Brain pericyte (primary cell): ENCODE results near the gene PTPRE.

Experiments used
- DNase-seq: peaks from one replicate; pipeline ENCODE4 v3.0.0-alpha.2; 2012; ENCODE audit warnings: low read depth, low spot score

PTPRE gene

DNA sequence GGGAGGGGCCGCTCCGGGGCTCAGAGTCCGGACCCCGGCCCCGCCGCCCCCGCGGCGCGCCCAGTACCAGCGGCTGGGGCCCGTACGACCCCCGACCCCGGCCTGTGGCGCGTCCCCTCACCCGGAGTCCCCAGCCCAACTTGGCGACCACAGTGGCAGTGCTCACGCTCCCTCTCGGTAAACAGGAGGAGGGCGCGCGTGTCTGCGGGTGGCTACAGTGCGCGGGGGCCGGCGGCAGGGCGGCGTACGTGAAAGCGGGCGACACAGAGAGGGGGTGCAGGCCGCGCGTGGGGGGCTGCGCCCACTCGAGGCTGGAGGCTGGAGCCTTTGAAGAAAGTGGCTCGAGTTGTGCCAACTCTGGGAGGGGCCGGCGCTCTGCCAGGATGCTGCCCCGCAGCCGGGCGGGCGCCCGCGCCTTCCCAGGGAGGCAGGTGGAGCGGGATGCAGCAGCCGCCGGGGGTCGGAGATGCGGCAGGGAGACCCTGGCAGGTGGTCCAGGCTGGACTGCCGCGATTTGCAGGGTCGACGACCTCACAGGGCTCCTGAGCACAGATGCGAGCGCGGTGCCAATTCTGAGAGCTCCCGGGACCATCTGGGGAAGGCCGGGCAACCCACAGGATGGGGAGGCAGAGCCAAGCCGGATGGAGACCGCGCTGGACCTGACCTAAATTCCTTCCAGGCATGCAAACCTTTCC is 655 bp downstream of the PTPRE start:
- no peak for DNase-seq

DNA sequence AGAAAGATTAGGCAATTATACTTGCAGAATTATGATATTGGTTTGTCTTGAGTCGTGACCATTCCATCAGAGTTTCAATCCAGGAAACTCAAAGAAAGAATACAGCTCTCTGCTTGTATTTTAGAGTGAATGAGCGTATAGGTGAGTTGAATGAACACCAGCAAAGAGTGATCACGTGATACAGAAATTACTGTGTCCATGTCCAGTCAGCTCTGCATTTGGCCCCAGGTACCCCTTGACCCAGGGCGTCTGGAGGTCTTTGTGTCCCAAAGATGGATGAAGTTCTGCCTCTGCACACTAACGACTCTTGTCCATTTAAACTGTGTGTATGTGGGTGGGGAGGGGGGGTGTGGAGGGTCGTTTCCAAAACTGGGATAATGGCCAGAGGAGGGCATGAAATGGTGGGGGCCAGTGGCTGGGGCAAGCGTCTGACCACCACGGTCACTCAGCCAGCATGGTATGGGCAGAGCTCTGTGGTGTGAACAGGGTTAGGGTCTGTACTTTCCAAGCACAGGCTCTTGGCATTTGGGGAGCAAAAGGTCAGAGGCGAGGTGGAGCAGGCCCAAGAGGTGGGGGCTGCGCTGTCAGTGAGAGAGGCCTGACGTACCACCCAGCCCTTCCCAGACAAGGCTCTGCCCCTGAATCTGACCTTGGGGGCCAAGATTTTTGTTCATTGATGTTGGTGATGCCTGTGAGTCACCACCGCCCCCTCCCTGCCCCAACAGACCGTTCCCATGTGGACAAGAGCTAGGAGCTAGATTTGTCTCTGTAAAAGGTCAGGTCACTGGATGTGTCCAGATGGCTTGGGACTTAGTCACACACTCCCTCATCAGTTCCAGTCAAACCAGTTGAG is 1.4 kb downstream of the PTPRE start:
- DNase-seq = no peak

DNA sequence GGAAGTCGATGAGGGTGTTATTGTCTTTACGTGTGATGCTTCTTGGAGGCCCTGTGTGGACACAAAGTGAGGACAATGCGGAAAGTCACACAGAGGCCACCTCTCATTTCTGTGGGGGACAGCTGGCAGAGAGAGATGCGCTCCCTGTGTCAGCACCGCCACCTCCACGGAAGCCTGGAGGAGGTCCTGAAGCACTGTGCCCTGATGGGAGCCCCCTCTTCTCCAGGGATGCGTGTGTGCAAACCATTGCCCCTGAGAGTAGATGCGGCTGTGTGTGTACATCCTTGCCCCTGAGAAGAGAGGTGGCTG is 2.0 kb downstream of the PTPRE start:
- DNase-seq = no peak

DNA sequence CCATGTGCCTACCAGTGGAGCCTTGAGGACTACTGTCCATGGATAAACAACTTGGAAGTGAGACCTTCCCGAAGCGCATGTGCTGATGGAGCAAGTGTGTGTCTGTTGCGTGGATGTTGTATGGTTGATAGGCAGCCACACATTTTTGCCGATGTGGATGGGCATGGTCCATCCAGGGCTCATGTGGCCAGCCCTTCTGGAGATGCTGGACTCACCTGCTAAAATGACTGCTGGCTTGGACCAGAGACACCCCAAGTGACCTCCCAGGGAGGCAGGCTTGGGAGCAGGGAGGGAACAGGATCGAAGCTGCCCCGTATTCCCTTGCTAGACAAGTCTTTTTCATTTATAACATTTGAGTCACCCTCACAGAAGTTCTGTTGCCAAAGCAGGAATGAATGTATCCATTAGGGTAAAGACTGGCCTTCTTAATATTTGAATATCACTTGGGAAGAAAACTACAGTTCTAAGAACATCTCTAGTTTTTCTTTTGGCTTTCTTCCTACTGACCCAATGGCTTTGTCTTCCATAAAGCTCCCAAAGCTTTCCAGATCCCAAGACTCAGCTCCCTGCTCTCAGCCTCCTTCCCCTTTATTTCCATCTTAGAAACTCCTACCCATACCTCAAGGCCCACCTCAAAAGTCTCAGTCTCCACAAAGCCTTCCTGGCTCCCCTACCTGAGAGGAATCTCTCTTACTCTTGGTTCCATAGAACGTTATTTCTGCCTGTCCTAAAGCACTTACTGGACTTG is 3.0 kb downstream of the PTPRE start:
- no peak for DNase-seq

- no peak for DNase-seq
These were observed 3.5 kb downstream of the PTPRE start for GRCh38 chr10:127910464-127910770.

DNA sequence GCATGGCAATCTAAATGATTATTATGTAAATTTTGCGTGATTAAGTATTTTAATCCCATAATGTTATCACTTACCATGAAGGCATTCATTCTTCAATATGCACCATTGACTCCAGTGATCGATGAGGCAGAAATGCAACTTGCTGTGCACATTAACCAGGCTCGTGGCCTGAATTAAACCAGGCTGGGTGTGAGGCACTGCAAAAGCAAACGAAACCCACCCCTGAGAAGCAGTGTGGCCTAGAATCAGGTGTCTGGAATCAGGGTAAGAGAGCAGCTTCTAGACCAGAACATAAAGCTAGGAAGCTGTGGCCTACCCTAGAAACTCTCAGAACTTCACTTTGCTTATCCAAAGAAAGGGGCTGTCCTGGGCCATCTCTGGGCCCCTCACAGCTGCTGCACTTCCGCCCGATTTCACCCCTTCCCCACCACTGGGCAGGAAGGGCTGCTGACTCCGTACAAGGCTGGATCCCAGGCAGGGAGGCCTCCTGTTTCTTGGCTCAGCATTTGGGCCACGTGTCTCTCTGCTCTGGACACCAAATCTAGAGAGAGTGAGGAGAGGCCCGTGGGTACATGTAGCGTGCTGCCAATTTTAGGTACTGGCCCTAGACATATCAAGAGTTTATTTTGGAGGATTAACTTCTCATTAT is 4.4 kb downstream of the PTPRE start:
- DNase-seq = no peak

GRCh38 chr10:127911867-127912257 is 5.0 kb downstream of the PTPRE start:
- DNase-seq = no peak

GRCh38 chr10:127912607-127913367 is 5.9 kb downstream of the PTPRE start:
- no peak for DNase-seq

DNA sequence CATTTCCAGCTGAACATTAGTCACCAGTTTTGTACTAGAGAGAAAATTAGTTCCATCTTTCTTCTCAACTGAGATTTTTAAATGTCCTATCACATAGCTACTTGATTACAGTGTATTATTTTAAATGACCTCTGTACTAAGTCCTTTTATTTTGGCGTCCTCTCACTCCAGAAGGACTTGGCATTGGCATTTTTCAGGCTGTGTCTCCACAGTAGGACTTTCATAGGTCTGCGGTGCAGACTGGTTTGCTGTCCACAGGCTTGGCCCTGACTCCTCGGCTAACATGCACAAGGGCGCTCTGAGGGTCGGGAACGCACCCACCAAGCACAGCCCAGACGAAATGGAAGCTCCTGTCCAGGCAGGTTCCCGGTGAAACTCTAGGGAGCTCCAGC is 6.5 kb downstream of the PTPRE start:
- no peak for DNase-seq

- DNase-seq = no peak
These were observed 8.4 kb downstream of the PTPRE start for GRCh38 chr10:127915324-127915723.

DNA sequence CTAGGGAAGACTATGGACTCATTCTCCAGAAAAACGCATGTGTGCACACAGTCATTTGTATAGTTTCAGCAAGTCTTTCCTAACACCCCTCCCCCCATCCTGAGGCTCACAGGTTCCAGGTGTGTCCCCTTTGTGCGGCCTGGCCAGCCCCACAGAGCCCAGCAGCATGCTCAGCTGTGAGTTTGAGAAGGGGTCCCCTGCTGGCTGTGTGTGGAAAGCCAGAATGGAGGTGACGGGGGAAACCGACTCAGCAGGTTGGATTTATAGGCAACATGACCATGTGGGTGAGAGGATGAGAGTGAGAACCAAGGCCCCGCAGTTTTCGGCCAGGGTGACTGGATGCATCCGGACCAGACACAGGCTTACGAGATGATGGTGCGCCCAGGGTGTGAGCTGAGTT is 9.9 kb downstream of the PTPRE start:
- DNase-seq = no peak

DNA sequence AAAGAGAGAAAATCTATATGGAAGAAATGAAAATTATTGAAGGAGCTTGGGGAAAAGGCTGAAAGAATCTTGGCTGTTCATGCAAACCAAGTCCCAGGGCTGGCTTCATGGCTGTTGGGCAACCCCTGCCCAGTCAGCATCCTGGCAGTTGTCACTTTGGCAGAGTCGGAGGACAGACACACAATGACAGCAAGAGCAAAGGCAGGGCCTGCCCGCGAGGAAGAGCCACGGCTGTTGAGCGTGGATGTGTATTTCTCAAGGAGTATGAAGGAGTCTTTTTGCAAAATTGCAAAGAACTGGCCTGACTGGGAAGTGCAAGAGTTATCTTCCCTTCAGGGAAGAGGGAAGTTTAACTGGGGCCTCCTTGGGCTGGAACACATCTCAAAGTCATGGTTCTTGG is 11.7 kb downstream of the PTPRE start:
- DNase-seq = no peak

DNA sequence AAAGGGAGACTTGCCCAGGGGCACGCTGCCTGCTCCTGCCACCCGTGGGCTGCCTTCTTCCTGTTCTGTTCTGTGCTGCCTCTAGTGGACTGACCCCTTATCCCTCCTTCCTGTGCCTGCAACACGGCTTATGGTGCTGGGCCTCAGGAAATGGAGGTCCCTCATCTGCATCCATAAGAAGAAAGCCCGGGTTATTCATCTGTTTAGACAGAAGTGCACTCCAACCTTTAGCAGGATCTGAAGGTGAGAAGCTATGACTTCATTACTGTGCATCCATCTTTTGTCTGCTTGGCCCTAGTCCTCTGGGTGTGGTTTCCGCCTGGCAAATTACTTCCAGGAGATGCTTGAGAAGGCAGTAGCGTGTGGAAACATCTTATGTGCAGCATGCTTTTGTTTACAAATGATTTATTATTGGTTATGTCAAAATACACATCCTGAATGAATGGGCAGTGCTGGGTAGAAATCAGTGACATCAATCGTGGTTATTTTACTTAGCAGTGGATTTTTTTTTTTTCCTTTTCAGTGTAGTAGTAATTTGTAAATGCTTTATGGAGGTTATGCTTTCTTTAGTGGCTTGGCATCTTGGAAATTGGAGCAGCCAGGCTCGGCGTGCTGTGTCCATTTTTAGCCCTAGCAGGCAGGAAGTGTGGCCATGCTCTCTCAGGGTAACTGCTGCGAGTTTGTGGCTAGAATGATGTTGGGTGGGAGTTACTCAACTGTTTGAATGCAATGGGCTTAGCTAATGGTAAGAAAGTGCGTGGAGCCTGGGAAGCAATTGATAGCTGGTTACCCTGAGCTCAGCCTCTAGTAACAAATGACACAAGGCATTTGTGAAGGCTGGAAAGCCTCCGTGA is 12.7 kb downstream of the PTPRE start:
- no peak for DNase-seq

DNA sequence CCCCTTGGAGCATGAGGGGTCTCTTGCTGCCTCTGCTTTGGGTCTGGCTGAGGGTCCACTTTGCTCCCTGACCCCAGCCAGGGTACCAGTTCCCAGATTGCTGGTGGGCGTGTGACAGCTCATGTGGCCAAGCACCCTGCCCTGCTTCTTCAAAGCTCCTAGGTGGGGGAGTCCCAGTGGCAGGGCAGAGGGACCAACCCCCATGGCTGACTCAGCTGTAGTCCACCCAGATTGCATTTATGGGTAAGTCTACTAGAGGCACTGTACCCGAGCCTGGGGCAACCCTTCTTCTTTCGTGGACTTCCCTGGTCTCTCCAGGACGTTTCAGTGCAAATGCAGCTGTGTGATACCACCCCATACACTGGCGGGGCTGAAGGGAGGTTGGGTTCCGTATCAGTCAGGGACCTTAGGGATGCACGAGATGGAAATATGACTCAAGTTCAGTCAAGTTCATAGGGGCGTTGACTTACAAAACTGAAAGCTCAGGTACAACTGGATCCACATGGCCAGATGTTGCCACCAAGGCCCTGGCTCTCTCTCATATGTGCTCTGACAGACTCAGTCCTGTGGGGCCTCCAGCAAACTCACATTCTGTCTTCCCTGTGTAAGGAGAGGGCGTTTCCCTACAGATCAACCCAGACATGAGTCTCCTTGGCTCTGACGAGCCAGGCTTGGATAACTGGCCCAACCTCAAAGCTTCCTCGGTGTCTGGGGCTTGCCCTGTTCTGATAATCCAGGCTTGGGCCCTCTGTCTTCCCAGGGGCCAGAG is 13.6 kb downstream of the PTPRE start:
- DNase-seq = no peak

- DNase-seq = no peak
These were observed 14.3 kb downstream of the PTPRE start for GRCh38 chr10:127921075-127921752.

GRCh38 chr10:127921753-127922145 is 14.8 kb downstream of the PTPRE start:
- DNase-seq = no peak

GRCh38 chr10:127922206-127922605 is 15.3 kb downstream of the PTPRE start:
- no peak for DNase-seq

- peak; percentile 42 for DNase-seq
These were observed 15.9 kb downstream of the PTPRE start for GRCh38 chr10:127922675-127923366.

GRCh38 chr10:127923646-127924045 is 16.7 kb downstream of the PTPRE start:
- DNase-seq = no peak
